Pulmonary artery endothelial cell (primary cell): ENCODE results near the gene DNAH14. TPM values are rescaled to one million over a fixed set of nuclear protein-coding genes. Genes with fewer than 3 reads are reported as not detected.
A peak's percentile ranks its signal among the peaks of the same experiment; 100 is the strongest.
"Not testable (repeated sequence)": the region's sequence is repeated elsewhere in the genome, so short reads cannot be mapped to it uniquely, and the experiment has no call there.

Source experiments
- DNase-seq: peaks from one replicate; pipeline ENCODE4 v3.0.0-alpha.2; 2011; ENCODE audit warnings: low read depth, low spot score
- total RNA-seq: library from RNA; depleted of rRNA; stranded (reverse); fragments of >200 nt; gene quantifications from 2 replicates; pipeline ENCODE4 v1.2.3, GENCODE V29; 2014

DNAH14 gene
- total RNA-seq, 1 donor from 2014 or later, result 1.9 TPM

DNA sequence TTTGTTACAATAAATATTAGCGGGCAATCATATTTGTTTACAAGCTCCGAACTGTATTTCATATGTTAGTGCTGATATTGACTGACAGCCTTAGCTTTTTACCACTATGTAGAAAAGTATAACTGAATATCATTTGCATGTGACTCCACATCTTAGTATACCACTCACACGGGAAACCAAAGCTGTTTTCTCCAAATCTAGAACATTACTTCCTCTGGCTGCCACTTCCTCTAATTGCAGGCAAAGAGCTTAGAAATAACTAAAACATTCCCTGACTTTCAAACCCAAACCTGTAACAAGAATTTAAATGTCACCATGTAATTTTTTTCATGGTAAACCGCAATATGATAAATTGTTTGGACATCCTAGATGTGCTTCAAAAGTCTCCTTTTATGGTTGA, 323.7 kb downstream of the DNAH14 start:
- DNase-seq, result no peak

DNA sequence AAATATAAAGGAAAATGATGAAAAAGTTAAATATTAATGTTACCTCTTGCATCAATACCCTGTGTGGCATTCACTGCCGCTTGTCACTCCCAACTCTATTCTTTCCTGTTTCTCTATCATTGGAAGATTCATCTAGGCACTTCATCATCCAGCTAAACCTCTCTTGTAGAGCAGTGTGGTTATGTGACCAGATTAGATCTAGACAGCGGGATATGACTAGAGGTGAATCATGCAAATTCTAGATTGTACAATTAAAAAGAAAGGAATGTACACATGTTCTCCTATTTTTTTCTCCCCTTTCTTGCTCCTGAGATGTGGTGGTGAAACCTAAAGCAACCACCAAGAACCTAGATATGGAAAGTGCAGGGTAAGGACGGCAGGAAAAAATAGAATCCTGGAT, 324.3 kb downstream of the DNAH14 start:
- no peak for DNase-seq

DNA sequence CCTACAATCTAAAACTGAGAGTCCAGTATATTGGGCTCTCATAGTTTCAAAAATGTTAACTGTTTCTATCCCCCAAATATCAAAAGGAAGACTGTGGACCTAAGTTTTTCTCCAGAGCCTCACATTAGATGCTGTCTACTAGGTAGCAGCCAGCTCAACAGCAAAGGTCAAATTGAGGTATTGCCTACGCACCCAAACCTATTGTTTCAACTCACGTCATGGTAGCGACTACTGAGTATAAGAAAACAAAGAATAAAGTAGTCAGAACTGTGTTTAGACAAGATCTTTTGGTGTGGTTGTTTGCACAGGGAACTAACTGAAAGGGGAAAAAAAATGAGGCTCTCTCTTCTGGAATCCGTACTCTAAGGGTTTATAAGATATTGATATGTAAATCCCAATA, 325.2 kb downstream of the DNAH14 start:
- no peak for DNase-seq

DNA sequence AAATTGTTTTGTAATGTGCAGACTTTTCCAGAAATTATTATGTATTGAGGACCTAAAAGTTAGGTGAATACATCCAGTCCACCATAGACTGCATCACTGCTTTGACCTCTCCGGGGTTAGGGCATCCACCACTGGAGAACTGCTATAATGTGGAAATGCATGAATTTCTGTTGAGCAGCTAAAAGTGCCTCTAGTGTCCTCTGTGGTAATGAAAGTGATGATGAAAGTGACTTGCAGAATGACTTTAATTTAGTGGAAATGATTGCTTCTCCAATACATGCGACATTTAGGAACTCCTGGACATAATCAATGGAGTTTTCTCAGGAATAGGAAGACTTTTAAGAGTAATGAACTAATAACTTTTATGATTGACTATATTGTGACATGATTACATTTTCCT, 327.6 kb downstream of the DNAH14 start:
- no peak for DNase-seq

DNA sequence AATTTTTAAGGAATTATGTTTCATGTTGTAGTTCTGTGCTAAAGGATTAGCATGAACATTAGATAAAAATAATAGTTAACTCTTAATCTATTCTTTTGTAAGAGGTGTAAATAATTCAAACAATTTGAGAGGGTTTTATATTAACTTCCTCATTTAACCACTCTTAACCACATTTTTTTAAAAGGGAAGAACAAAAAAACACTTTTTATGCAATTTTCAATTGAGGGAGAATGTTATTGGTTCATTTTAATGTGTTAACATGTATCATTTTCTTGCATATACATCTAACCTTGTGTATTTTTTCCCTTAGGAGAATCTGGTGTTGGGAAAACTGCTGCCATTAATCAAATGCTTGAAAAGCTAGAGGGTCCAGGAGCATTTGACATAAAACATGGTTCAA, 329.3 kb downstream of the DNAH14 start:
- DNase-seq, result no peak

DNA sequence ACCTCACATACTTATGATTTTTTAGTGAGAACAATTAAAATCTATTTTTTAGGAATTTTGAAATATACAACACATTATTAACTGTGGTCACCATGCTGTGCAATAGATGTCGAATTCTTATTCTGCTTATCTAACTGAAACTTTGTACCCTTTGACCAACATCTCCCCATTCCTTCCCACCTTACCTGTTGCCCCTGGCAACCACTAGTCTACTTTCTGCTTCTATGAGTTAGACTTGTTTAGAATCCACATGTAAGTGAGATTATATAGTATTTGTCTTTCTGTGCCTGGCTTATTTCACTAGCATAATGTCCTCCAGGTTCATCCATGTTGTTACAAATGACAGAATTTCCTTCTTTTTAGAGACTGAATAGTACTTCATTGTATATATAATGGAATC, 330.1 kb downstream of the DNAH14 start:
- DNase-seq, result no peak

DNA sequence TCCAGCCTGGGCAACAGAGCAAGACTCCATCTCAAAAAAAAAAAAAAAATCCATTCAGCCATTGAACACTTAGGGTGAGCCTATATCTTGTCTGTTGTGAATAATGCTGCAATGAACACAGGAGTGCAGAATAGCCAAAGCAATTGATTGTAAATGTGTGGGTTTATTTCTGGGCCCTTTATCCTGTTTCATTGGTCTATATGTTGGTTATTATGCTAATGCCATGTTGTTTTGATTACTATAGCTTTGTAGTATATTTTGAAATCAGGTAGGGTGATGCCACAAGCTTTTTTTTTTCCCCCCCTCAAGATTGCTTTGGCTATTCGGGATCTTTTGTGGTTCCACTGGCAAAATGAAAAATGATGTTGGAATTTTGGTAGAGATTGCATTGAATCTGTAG, 330.8 kb downstream of the DNAH14 start:
- DNase-seq, result no peak

DNA sequence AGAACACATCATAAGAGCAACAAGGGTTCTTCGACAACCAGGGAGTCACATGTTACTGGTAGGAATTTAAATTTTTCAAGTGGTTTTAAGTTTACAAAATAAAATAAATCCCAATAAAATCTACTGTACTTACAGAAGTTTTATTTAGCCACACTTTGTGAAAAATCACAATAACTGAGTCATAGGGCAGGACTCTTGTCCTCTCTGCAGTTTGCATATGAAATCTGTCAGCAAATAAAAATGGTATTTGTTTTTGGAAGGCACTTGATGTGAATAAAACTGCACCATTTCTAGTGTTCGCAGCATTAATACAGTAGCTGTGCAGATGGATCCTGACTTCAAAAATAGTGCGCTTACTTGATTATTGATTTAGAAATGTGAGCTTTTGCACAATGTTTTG, 348.0 kb downstream of the DNAH14 start:
- DNase-seq, result no peak

DNA sequence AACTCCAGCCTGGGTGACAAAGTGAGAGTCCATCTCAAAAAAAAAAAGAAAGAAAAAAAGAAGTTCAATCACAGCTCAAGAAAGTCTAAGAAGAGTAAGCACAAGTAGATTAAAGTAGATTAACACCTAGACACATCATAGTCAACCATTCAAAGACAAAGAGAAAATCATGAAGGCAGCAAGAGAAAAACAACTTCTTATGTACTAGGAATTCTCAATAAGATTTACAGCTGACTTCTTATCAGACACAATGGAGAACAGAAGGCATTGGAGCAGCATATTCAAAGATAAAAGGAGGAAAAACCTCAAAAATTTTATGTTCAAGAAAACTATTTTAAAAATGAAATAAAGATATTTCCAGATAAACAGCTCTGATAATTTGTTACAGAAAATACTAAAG, 351.1 kb downstream of the DNAH14 start:
- DNase-seq, result no peak

DNA sequence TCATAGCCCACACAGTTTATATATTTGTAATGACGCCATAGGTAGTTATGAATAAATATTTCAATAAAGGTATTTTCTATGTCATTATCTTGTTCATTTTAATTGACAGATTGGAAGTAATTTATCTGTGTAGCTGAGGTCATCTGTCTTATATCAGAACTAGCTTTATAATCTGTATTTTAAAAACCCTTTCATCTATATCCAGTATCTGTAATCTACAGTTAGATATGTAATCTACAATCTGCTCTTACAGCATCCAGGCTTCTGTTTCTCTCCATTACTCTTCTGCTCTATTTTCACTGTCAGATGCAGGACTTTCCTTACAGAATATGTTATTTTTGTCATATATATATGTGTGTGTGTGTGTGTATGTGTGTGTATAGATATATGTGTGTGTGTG, 360.8 kb downstream of the DNAH14 start:
- DNase-seq, result no peak

DNA sequence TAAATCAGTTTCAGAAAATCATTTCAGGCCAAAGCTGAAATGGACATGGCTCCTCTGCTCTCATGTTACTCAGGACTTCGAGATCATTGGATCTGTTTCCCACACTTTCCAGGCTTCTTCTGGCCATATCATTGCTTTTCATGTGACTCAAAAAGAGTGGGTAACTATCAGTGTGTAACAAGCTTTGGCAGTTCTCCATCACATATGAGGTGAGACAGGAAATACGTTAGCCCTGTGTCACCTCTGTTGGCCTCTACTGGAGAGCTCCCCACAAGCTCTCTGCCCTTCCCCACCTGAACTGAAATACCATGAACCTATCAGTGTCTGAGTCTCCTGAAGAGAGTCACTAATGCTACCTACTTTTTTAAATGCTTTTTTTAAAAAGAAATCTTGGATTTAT, 370.1 kb downstream of the DNAH14 start:
- no peak for DNase-seq

DNA sequence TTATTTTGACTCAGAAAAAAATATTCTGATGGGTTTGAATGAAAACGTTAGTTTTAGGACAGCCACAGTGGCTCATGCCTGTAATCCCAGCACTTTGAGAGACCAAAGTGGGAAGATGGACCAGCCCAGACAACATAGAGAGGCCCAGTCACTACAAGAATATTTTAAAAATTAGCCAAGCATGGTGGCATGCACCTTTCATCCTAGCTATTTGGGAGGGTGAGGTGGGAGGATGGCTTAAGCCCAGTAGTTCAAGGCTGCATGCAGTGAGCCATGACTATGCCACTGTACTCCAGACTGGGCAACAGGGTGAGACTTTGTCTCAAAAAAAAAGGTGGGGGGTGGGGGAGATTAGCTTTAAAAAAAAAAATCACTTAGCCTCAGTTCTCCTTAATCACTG, 370.9 kb downstream of the DNAH14 start:
- no peak for DNase-seq

DNA sequence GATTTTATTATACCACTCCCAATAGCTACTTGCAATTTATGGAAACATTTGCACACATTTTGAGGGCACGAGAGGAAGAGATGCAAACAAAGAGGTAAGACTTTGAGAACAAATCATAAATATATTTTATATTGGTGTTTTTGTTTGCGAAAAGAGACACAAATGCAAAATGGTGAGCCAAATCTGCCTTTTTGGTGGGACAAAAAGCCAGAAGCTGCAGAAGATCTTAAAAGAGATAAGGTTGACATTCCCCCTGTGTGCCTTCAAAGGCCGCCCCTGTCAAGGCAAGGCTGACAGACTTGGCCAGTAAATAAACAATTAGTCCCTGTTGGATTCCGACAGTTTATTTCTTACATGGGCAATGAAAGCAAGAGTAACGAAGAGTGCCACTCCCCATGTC, 375.5 kb downstream of the DNAH14 start:
- DNase-seq, result no peak

DNA sequence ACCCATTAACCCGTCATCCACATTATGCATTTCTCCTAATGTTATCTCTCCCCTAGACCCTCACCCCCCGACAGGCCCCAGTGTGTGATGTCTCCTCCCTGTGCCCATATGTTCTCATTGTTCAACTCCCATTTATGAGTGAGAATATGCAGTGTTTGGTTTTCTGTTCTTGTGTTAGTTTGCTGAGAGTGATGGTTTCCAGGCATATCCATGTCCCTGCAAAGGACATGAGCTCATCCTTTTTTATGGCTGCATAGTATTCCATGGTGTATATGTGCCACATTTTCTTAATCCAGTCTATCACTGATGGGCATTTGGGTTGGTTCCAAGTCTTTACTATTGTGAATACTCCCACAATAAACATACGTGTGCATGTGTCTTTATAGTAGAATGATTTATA, 381.1 kb downstream of the DNAH14 start:
- DNase-seq, result not testable (repeated sequence)

DNA sequence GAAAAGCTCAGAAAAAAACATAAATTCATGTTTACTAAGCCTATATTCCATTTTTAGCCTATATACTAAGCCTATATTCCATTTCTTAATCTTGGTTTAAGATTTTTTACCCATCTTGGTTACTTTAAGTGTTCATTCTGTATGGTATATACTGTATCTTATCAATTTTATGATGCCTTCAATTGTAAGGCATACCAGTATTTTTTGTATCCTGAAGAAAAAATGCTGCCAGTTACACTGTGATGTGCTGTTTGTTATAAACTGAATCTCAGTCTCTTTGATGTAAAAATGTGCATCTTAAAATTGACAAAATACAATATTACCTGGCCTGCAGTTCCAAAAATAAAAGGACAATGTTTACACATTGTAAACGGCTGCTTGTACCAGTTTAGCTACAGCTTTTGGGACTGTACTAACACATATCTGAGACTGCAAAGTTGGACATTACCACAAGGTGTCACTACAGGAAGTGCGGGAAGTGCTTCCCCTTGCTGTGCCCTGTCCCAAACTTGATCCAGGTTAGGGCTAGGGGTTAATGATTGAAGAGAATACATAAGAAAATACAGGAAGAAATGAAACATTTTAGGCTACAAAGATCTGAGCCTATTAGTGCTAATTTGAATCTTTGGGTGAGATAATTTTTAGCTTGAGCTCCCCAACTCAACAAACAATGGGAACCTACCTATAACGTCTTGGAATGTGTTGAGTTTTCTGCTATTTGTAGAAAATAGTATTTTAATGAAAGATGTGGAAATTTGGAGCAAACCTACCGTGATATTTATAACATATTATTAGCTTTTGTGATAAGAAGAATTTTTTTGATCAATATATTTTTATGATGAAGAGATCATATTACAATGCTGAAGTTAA, 389.5 kb downstream of the DNAH14 start:
- no peak for DNase-seq

DNA sequence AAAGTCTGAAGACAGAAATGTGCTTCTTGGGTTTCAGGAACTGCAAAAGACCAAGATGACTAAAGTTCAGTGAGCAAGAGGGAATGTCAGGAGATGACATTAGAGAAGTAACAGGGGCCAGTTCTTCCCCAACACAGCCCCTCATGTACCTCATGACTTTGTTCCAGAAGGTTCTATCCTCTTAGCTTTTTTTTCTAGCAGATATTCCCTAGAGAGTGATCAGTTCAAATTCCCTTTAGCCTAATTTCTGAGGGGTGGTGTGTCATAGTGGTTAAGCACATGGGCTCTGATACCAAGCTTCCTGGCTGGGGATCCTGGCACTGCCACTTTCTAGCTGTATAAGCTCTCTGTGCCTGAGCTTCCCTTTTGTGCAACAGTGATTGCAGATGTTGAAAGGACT, 390.4 kb downstream of the DNAH14 start:
- DNase-seq, result no peak

DNA sequence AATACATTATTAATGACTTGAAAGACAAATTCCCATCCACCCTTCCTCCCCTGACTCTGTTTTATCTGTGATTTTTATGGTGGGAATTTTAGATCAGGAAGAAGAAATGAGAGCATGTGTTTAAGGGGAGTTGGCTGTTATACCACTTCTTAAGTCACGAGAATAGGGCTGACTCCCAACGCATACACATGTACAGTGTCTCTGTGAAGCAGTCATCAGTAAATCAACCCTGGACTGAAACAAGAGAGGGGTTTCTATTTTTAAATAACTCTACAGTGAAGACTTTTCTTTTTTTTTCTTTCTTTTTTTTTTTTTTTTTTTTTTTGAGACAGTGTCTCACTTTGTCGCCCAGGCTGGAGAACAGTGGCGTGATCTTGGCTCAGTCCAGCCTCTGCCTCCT, 392.3 kb downstream of the DNAH14 start:
- DNase-seq, result no peak

DNA sequence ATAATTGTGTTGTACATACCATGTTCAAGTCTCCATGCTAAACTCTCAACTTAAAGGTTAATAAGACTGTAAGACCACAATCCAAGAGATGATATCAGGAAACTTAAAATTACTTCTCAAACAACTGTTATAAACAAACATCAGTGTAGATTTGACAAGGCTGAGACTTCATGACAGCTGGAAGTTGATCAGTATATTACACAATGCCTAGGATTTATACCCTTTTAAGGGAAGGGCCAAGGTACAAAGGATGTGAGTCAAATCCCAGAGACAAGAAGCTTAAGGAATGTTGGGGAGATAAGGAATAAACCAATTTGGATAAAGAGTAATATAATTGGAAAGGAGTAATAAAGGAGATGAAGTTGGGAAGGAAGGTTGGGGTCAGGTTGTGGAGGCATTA, 399.6 kb downstream of the DNAH14 start:
- peak; percentile 45 for DNase-seq

DNA sequence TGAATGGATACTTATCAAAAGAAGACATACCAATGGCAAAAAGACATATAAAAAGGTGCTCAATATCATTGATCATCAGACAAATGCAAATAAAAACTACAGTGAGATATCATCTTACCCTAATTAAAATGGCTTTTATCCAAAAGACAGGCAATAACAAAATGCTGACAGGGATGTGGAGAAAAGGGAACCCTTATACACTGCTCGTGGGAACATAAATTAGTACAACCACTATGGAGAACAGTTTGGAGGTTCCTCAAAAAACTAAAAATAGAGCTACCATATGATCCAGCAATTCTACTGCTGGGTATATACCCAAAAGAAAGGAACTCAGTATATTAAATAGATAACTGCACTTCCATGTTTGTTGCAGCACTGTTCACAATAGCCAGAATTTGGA, 400.5 kb downstream of the DNAH14 start:
- not testable (repeated sequence) for DNase-seq

DNA sequence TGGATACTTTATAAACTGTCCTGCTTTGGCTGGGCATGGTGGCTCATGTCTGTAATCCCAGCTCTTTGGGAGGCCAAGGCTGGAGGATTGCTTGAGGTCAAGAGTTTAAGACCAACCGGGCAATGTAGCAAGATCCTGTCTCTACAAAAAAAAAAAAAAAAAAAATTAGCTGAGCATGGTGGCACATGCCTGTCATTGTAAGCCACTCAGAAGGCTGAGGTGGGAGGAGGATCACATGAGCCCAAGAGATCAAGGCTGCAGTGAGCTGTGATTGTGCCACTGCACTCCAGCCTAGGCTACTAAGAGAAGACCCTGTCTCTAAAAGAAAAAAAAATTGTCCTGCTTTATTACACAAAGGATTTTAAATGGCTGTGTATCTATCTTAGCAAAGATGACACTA, 403.2 kb downstream of the DNAH14 start:
- no peak for DNase-seq

DNA sequence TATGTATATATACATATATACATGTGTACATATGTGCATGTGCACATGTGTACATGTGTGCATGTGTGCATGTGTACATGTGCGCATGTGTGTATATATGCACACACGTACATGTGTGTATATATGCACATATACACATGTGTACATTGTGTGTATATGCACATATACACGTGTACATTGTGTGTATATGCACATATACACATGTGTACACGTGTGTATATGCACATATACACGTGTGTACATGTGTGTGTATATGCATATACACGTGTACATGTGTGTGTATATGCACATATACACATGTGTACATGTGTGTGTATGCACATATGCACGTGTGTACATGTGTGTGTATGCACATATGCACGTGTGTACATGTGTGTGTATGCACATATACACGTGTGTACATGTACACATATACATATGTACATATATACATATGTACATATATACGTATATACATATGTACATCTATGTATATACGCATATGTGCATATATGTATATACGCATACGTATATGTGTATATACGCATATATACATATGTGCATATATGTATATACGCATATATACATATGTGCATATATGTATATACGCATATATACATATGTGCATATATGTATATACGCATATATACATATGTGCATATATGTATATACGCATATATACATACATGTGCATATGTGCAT, 405.8 kb downstream of the DNAH14 start:
- not testable (repeated sequence) for DNase-seq

DNA sequence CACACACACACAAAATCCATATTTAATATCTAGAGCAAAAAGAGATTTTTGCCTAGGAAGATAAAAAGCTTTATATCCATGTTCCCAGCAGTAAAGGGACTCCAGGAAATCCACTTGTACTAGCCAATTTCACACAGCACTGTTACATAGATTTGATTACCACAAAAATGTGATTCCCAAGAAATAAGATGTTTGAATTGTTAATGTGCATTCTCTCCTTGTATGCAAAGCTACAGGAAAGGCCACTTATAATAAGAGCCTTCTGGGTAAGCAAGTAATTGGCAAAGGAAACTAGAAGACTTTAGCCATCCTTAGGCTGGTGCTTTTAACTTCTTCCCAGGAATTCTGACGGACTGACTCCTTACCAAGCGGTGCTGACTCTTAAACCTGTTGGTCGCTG, 409.1 kb downstream of the DNAH14 start:
- DNase-seq, result no peak

DNA sequence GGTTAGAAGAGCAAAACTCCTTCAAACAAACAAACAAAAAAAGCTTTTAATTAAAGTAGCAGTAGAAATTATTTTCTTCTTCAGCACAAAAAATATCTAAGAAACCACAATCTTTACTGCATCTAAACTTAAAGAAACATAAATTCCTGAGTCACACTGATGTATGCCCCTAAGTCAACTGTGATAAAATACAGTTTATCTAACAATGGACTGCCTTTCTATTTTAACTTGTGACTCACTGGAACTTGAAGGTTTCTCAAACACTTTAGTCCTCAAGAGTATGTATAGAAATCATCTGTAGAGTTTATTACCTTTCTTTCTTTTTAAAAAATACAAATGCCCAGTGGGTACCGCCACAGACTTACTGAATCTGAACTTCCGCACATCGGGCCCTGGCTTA, 412.2 kb downstream of the DNAH14 start:
- DNase-seq, result no peak
